Right ventricle myocardium inferior (tissue), 1 donor: ENCODE data around the gene AKAP12. TPM values are rescaled to one million over a fixed set of nuclear protein-coding genes. Genes with fewer than 3 reads are reported as not detected.

Source experiments
- total RNA-seq: library from RNA; stranded (reverse); fragmentation: NEBNext Ultra II Directional; extraction: Animal tissue kit (Norgen Biotek cat#: 25700); gene quantifications from one replicate; pipeline ENCODE4 v1.2.1, GENCODE V29; 2021
- donor health status: DM: no; HTN: yes; CAD: no; lungs with severe emphysema.

Gene AKAP12
- total RNA-seq, 1 donor from 2014 or later, result 18.1 TPM

Other genes with a start within 250 kb of the AKAP12 start
- 4.5 TPM for gene ZBTB2, start 151.6 kb downstream of the AKAP12 start, total RNA-seq
- 15.7 TPM for gene RMND1, start 212.2 kb downstream of the AKAP12 start, total RNA-seq